Endodermal cell (in vitro differentiated cells): ENCODE measurements around the gene ELMO1. TPM values are rescaled to one million over a fixed set of nuclear protein-coding genes. Genes with fewer than 3 reads are reported as not detected.

ENCODE experiments used
- DNase-seq: peaks from one replicate; pipeline ENCODE4 v3.0.0-alpha.2; 2017
- H3K27ac ChIP-seq: 2 replicates; pipeline ENCODE4 v1.5.1; 2013; ENCODE audit warnings: mild to moderate bottlenecking, low read depth, low read length, moderate library complexity
- H3K27me3 ChIP-seq: 2 replicates; pipeline ENCODE4 v1.6.1; 2013; ENCODE audit warnings: mild to moderate bottlenecking, low read length, moderate library complexity; ENCODE audit not compliant: insufficient read depth, control insufficient read depth, poor library complexity, severe bottlenecking
- H3K36me3 ChIP-seq: 2 replicates; pipeline ENCODE4 v1.7.0; 2013; ENCODE audit warnings: mild to moderate bottlenecking, low read length, moderate library complexity; ENCODE audit not compliant: control insufficient read depth, insufficient read depth
- H3K4me1 ChIP-seq: one replicate; pipeline ENCODE4 v1.7.0; 2013; ENCODE audit warnings: low read length; ENCODE audit not compliant: control insufficient read depth, insufficient read depth
- H3K4me3 ChIP-seq: 2 replicates; pipeline ENCODE4 v1.5.1; 2013; ENCODE audit warnings: mild to moderate bottlenecking, low read length, moderate library complexity
- H3K9ac ChIP-seq: 2 replicates; pipeline ENCODE4 v1.6.1; 2013; ENCODE audit warnings: mild to moderate bottlenecking, low read length, moderate library complexity; ENCODE audit not compliant: poor library complexity, severe bottlenecking; ENCODE audit errors: extremely low read depth
- H3K9me3 ChIP-seq: 2 replicates; pipeline ENCODE4 v1.6.1; 2013; ENCODE audit warnings: mild to moderate bottlenecking, low read length, moderate library complexity; ENCODE audit not compliant: control insufficient read depth
- H3K27ac Mint-ChIP-seq: 2 replicates; pipeline ENCODE4 v1.8.0; 2020; ENCODE audit warnings: mixed read lengths
- H3K27me3 Mint-ChIP-seq: 2 replicates; pipeline ENCODE4 v1.8.0; 2021; ENCODE audit warnings: mild to moderate bottlenecking, mixed read lengths; ENCODE audit not compliant: insufficient read depth
- H3K36me3 Mint-ChIP-seq: 2 replicates; pipeline ENCODE4 v1.8.0; 2020; ENCODE audit warnings: low read depth, mixed read lengths
- H3K4me1 Mint-ChIP-seq: 2 replicates; pipeline ENCODE4 v1.8.0; 2020; ENCODE audit warnings: mixed read lengths
- H3K4me3 Mint-ChIP-seq: 2 replicates; pipeline ENCODE4 v1.8.0; 2020; ENCODE audit warnings: mild to moderate bottlenecking, moderate library complexity, mixed read lengths
- H3K9me3 Mint-ChIP-seq: 2 replicates; pipeline ENCODE4 v1.8.0; 2020; ENCODE audit warnings: mild to moderate bottlenecking, mixed read lengths
- CTCF ChIP-seq: fragments of 200-600 bp; sonication (generic); conservative IDR thresholded peaks from 2 replicates; pipeline ENCODE4 v1.5.0; 2021; ENCODE audit warnings: antibody characterized with exemption, mild to moderate bottlenecking
- WGBS, 2 experiments: methylation state at CpG; one replicate each; pipeline versions ENCODE4 v1.1.5 to v1.1.7; 2013; ENCODE audit warnings: missing lambda C conversion rate in 2 of 2, mixed read lengths in 1 of 2; ENCODE audit not compliant: insufficient coverage in 1 of 2, insufficient read length in 1 of 2; 5-methylcytosine and 5-hydroxymethylcytosine counted together
- total RNA-seq, 2 donors: library from RNA; stranded (reverse); fragmentation: NEBNext Ultra II Directional in 1 of 2; extraction: Animal tissue kit (Norgen Biotek cat#: 25700) in 1 of 2; gene quantifications; 2 replicates in 1 of 2; 3 replicates in 1 of 2; pipeline ENCODE4 v1.2.1, GENCODE V29; 2021

ELMO1 gene
- total RNA-seq, 2 donors from 2014 or later: 120 to 131 TPM

- DNase-seq: no peak
- Mint-ChIP-seq H3K4me3 (no peak overlapping the region), H3K9me3 (peaks cover 46% of the 10 kb centered on the region), H3K4me1 (no peaks in the 10 kb centered on the region), H3K27ac (no peak overlapping the region), H3K27me3 (no peaks in the 10 kb centered on the region), H3K36me3 (peaks cover 49% of the 10 kb centered on the region)
- TF ChIP-seq CTCF: no peak
- H3K36me3 ChIP-seq: peaks cover 32% of the 10 kb centered on the region
- H3K9ac ChIP-seq: no peak overlapping the region
- no peak overlapping the region for H3K27ac ChIP-seq
- peaks cover 43% of the 10 kb centered on the region for H3K9me3 ChIP-seq
- no peaks in the 10 kb centered on the region for H3K27me3 ChIP-seq
- 92% methylated on average over 1 of the region's 1 CpG; no CpG with 5 or more reads in 1 of the 2 experiments for WGBS, 2 experiments
- H3K4me3 ChIP-seq: peak overlapping the region; percentile 69
- H3K4me1 ChIP-seq: no peaks in the 10 kb centered on the region
Measured at GRCh38 chr7:37295401-37295800, 153.3 kb downstream of the ELMO1 start.

GRCh38 chr7:37290731-37291130, 157.9 kb downstream of the ELMO1 start:
- peaks cover 3% of the 10 kb centered on the region for H3K4me1 ChIP-seq
- H3K36me3 Mint-ChIP-seq: peaks cover 33% of the 10 kb centered on the region
- no peak for DNase-seq
- H3K36me3 ChIP-seq: peaks cover 16% of the 10 kb centered on the region
- H3K27me3 Mint-ChIP-seq: no peaks in the 10 kb centered on the region
- H3K9ac ChIP-seq: no peak overlapping the region
- peaks cover 12% of the 10 kb centered on the region for H3K4me1 Mint-ChIP-seq
- peaks cover 31% of the 10 kb centered on the region for H3K9me3 Mint-ChIP-seq
- no peak overlapping the region for H3K27ac ChIP-seq
- no peak overlapping the region for H3K4me3 ChIP-seq
- peaks cover 20% of the 10 kb centered on the region for H3K9me3 ChIP-seq
- TF ChIP-seq CTCF: no peak
- H3K27me3 ChIP-seq: no peaks in the 10 kb centered on the region
- no peak overlapping the region for H3K27ac Mint-ChIP-seq
- no peak overlapping the region for H3K4me3 Mint-ChIP-seq

GRCh38 chr7:37289781-37290180, 158.9 kb downstream of the ELMO1 start:
- H3K4me1 ChIP-seq: peaks cover 12% of the 10 kb centered on the region
- H3K27me3 ChIP-seq: no peaks in the 10 kb centered on the region
- WGBS, 2 experiments: 89 to 100% methylated on average over 1 of the region's 1 CpG
- Mint-ChIP-seq H3K27me3 (no peaks in the 10 kb centered on the region), H3K4me3 (no peak overlapping the region), H3K36me3 (peaks cover 25% of the 10 kb centered on the region), H3K4me1 (peaks cover 22% of the 10 kb centered on the region), H3K9me3 (peaks cover 22% of the 10 kb centered on the region), H3K27ac (no peak overlapping the region)
- H3K9me3 ChIP-seq: peaks cover 10% of the 10 kb centered on the region
- H3K36me3 ChIP-seq: peaks cover 7% of the 10 kb centered on the region
- H3K27ac ChIP-seq: peak overlapping the region; percentile 3
- TF ChIP-seq CTCF: no peak
- no peak overlapping the region for H3K9ac ChIP-seq
- H3K4me3 ChIP-seq: no peak overlapping the region
- no peak for DNase-seq
